ENCODE data around the gene RILP. TPM values are rescaled to one million over a fixed set of nuclear protein-coding genes. Genes with fewer than 3 reads are reported as not detected.

Gene RILP
- total RNA-seq, 1 donor from 2014 or later, result 1.4 TPM

GRCh38 chr17:1647802-1648171, 1.9 kb downstream of the RILP start:
- no peak for DNase-seq

- no peak for DNase-seq
Observed at GRCh38 chr17:1646199-1646875, 3.3 kb downstream of the RILP start.

DNA sequence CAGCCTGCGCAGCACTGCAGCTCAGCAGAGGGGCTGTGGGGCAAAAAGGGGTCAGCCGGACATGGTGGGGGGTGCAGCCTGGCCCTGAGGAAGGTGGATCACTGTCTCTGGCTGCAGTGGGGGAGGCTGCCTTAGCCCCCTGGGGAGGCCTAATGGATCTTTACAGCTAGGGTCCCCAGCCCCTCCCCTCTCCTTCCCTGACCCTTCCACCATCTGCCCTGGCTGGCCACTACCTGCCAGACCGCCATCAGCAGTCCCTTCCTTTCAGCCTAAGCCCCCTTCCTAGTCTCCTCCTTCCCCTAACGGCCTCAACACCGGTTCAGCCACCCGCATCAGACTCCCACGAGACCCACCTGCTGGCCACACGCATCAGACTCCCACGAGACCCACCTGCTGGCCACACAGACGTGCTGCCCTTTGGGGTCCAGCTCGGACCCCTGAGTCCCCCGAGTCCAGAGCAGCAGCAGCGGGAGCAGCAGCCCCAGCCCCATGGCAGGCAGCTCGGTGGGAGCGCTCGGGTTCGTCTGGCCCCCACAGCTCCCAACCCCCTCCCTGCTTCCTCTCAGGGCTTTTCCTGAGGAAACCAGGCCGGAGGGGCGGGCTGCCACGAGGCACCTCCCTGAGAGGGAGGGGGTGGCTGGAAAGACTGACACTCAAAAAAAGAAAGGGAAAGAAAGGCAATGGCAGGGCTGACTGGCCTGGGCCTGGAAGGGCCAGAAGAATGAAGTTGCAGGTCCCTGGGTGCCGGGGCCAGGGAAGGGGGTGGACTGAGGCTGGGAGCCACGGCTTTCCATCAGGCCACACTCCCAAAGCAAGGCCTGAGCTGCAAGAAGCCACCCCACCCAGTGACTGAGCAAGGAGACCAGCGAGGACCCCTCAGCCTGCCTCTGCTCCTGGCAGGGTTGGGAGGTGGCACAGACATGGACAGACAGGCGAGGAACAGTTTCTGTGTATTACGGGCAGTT, 4.2 kb downstream of the RILP start, which contains the start of gene SCARF1:
SCARF1 (minus strand) TSS at position 526 of the 965 bp plus-strand sequence; CDS start at position 491, 35 bp downstream.
- DNase-seq, result no peak

GRCh38 chr17:1644493-1645206, 5.0 kb downstream of the RILP start:
- no peak for DNase-seq

DNA sequence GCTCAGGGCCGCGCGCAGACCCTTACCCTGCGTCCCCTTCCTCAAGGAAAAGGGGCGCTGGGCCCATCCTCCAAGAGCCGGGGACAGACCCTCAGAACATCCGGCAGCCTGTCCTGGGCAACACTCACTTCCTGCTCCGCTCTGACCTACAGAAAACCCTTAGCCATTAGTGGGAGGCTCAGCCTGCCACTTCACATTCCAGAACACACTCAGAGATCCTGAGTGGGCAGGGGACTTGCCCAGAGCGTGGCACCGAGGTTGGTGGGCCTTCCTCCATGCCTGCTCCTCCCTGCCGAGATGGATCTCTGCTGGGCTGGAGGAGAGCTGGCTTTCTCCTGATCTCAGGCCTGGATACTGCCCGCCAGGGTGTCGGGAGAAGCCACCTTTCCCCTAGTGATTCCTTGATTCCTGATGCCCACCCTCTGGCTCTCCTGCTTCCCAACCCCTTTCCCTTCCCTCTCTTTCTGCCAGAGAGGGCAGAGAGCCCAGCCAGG, 5.6 kb downstream of the RILP start:
- DNase-seq, result no peak

DNA sequence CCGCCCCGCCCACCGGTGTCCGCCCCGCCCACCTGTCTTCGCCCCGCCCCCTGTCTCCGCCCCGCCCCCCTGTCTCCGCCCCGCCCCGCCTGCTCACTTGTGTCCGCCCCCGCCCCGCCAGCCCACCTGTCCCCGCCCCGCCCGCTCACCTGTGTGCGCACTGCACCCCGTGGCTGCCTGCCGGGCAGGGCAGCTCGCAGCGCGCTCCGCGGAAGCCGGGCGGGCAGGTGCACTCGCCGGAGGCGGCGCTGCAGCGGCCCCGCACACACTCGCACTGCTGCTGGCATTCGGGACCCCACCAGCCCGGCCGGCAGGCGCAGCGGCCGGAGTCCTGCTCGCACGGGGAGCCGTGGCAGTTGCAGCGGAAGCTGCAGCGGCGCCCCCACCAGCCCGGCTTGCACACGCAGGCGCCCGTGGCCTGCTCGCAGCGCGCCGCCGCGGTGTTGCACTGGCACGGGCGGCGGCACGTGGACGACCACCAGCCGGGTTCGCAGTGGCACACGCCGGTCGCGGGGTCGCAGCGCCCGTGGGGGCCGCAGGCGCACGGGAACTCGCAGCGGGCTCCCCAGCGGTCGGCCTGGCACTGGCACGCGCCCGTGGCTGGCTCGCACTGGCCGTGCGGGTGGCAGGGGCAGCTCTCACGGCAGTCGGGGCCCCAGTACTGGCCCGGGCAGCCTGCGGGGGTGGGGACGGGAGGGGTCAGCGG, 6.2 kb downstream of the RILP start:
- DNase-seq, result no peak

GRCh38 chr17:1641065-1641403, 8.6 kb downstream of the RILP start:
- no peak for DNase-seq

DNA sequence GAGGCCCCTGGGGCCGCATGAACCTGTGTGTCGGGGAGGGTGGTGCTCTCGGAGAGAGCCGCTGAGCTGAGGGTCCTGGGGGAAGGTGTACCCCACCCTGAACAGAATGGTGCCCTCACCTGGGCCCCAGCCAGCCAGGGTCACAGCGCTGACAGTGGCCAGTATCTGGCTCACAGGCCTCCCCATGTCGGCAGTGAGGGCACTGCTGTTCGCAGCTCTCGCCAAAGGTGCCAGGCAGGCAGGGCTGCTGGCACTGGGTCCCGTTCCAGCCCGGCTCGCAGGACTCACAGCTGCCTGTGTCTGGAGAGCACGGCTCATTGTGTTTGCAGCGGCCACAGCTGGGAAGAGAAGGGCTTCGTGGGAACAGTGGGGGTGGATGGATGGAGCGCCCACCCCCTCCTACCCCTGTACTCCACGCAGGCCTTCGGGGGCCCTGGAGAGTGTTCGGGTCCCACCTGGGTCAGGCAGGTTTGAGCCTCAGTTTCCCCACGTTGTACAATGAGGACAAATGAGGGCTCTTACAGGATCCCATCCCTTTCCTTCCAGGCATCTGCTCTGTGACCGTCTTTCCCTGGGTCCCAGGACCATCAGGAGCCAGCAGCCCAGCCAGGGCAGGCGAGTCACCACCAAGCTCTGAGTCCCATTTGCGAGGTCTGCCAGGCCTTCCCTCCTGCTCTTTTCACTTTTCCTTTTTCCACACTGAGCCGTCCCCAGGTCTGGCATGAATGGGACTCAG, 9.2 kb downstream of the RILP start:
- DNase-seq, result no peak

DNA sequence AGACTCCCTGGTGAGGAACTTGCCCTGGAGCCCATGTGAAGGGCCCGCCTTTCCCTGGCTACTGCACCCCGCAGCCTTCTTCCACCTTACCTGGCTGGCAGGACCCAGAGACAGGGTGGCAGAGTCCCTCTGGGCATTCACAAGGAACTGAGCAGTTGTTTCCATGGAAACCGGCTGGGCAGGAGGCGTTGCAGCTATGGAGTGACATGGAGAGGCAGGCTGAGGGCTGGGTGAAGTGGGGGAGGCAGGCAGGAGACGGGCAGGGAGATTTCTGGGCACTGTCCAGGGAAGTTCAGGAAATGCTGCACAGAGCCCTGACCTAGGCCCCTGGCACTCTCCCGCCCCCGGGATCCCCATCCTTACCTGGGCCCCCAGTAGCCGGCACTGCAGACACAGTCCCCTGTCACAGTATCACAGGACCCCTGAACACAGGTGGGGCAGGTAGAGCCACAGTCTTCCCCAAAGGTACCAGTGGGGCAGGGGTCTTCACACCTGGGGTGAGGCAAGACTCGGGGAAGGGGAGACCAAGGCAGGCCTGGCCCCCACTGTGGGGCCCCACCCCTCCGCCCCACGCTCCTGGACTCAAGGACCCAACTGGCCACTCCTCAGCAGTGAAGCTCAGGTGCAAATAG, 10.0 kb downstream of the RILP start:
- no peak for DNase-seq

GRCh38 chr17:1638624-1639300, 10.9 kb downstream of the RILP start:
- no peak for DNase-seq

DNA sequence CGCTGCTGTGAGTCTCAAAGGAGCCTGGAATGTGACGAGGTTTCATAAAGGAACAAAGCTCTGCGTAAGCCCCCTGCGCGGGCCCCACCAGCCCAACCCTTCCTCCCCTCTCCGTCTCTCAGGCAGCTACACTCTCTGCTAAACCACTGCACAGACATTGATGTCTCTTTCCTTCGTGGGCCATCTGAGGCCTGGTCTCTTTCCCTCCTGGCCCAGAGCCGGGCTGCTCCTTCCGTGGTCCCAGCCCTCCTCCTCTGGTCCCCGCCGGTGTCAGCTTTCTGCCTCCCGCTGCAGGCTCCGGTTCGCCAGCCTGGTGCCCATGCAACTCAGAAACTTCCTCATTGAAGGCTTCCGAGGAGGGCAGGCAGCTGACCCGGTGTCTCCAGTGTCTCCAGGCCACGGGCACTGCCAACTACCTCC, 11.5 kb downstream of the RILP start:
- DNase-seq, result no peak

DNA sequence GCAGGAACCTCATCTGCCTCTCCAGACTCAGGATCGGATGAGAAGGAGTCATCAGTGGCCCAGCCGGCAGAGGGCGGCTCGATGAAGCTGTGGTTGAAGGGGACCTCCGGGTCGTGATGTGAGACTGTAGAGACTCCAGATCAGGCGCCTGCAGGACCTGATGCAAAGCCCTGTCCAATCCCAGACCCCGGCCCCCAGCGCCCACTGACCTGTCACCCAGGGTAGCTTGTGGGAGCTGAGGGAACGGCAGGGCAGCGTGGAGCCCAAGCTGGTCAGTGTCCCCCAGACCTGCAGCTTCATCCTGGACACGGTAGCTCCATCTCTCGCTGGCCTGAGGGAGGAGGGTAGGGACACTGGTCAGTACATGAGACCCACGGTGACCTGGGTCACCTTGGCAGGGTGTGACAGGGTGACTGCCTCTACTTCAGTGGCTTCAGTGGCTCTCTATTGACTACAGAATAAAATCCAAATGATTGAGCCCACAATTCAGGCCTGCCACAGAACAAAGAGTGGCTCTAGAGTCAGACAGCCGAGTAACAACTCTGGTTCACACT, 12.9 kb downstream of the RILP start:
- no peak for DNase-seq

DNA sequence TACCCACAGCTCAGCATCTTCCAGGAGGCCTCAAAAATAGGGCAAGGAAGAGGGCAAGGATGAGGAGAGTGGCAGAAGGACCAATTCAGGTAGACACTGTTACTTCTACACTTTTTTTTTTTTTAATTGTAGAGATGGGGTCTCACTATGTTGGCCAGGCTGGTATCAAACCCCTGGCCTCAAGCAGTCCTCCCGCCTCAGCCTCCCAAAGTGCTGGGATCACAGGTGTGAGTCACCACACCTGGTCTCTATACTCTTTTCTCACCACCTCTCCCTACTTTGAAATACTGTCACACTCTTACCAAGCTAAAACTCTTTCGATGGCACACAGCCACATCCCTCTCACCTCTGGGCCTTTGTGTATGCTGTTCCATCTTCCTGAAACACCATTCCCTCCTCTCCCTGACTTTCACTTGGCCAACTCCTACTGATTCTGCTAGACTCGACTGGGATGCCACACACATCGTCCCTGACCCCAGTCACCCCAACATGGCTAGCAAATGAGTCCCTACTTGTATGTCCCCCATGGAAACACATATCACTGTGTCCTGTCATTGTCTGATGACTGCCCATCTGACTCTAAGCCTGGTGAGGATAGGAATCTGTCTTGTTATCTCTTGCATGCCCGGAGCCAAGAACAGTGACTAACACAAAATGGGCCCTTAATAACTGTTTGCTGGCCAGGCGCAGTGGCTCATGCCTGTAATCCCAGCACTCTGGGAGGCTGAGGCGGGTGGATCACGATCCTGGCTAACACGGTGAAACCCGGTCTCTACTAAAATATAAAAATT, 13.8 kb downstream of the RILP start:
- no peak for DNase-seq

GRCh38 chr17:1634841-1635650, 14.6 kb downstream of the RILP start:
- DNase-seq, result no peak

DNA sequence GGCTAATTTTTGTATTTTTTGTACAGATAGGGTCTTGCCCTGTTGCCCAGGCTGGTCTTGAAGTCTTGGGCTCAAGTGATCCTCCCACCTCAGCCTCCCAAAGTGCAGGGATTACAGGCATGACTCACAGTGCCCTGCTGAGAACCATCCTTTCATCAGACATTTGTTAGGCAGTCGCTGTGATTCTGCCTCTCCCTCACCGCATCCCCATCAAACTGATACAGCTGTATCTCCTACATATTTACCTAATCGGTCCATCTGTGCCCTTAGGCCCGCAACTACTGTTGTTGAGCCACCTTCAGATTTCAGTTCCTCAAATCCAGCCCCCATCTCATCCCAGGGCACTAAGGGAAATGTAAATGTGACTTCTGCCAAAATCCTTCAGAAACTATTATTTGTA, 19.0 kb downstream of the RILP start:
- DNase-seq, result no peak

DNA sequence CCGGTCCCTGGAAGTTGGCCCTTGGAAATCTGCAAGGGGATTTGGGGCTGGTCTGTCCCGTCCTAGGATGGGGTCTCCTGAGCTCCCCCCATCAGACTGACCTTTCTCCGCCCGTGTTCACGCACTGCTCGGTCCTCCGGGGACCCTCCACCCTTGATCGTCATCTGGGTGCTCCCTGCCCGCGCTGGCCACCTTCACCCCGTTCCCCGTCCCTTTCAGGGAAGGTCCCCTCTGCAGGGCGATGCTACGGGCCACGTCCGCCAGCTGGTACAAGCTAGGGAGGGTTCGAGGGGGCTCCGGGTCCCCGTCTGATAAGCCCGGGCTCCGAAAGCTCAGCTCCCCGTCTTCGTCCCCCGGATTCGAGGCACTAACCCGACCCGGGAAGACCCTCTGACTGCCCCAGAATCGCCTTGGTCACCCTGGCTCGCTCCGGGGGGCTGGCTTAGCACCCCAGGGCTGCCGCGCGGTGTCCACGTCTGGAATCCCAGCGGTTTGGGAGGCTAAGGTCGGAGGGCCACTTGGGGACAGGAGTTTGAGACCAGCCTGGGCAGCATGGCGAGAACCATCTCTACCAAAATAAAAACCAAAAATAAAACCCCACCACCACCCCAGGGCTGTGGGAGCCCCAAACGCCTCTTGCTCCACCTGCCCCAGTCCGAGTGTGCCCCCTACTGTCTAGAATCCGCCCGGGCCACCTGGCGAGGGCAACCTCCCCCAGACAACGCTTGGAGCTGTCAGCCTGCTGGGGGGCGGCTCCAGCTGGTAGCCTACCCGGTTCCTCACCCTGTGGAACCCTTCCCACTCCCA, 20.0 kb downstream of the RILP start:
- DNase-seq, result no peak

DNA sequence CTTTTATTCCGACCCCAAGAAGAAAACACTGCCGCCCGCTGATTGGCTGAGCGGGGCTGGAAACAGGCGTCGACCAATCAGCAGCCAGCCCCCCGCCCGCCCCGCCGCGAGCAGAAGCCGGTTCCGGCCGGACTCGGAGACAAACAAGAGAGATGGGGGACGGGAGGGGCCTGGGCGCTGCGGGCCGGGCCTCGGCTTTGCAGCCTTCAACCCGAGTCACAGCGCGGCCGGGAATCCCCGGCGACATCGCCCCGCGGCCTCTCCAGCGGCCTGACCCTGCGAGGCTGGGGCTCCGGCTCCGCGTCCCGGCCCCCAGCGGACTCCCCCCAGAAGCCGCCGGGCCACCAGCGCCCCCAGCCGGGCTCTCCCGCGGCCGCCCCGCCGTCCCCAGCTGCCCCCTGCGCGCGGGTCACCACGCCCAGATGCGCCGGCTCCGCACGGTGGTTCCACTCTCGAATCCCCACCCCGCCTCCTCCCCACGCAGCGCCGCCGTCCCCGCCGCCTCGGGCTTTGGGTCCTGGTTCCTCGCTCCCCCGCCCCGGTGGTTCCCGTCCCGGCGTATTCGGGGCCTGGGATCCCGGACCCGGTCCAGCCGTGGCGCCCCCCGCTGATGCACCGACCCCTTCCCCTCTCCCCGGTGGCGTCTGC, 20.7 kb downstream of the RILP start:
- peak; percentile 95 for DNase-seq

All from occipital lobe (tissue), 2 donors.